GM21367 (cell line): ENCODE measurements around the gene SH3BP2.
A peak's percentile ranks its signal among the peaks of the same experiment; 100 is the strongest.

ENCODE experiments used
- ATAC-seq: cut with Tn5 transposase; IDR thresholded peaks from one replicate; pipeline ENCODE4 v1.9.1; 2021; ENCODE audit not compliant: unreplicated experiment

Gene SH3BP2

GRCh38 chr4:2849267-2850152 lies 56.6 kb downstream of the SH3BP2 start:
- ATAC-seq = no peak

- ATAC-seq = no peak
Observed at GRCh38 chr4:2850966-2851798, 58.3 kb downstream of the SH3BP2 start.

GRCh38 chr4:2852481-2852921 lies 59.6 kb downstream of the SH3BP2 start:
- ATAC-seq = peak; percentile 52

GRCh38 chr4:2855584-2855983 lies 62.7 kb downstream of the SH3BP2 start:
- no peak for ATAC-seq

GRCh38 chr4:2856266-2856665 lies 63.4 kb downstream of the SH3BP2 start:
- ATAC-seq = no peak

GRCh38 chr4:2857349-2857927 lies 64.6 kb downstream of the SH3BP2 start:
- ATAC-seq = no peak

GRCh38 chr4:2858451-2859217 lies 65.7 kb downstream of the SH3BP2 start:
- ATAC-seq = no peak

GRCh38 chr4:2859514-2859913 lies 66.6 kb downstream of the SH3BP2 start:
- ATAC-seq = no peak

- ATAC-seq = no peak
Observed at GRCh38 chr4:2860391-2861348, 67.8 kb downstream of the SH3BP2 start.

GRCh38 chr4:2861631-2862436 lies 68.9 kb downstream of the SH3BP2 start:
- ATAC-seq = no peak

- ATAC-seq = no peak
Observed at GRCh38 chr4:2862528-2862927, 69.6 kb downstream of the SH3BP2 start.

GRCh38 chr4:2863649-2864048 lies 70.8 kb downstream of the SH3BP2 start:
- ATAC-seq = no peak

- no peak for ATAC-seq
Observed at GRCh38 chr4:2865196-2865780, 72.4 kb downstream of the SH3BP2 start.

GRCh38 chr4:2866160-2866861 lies 73.4 kb downstream of the SH3BP2 start:
- no peak for ATAC-seq

- ATAC-seq = no peak
Observed at GRCh38 chr4:2866891-2867290, 74.0 kb downstream of the SH3BP2 start.

GRCh38 chr4:2867758-2868491 lies 75.0 kb downstream of the SH3BP2 start:
- ATAC-seq = no peak

- ATAC-seq = no peak
Observed at GRCh38 chr4:2868877-2869487, 76.1 kb downstream of the SH3BP2 start.
